HEK293 (cell line): ENCODE results near the gene NCLN.

ENCODE experiments used
- GFI1B ChIP-seq: fragments of 450-650 bp; formaldehyde crosslinking; IDR thresholded peaks from 2 replicates; pipeline ENCODE4 v1.5.1; 2016; ENCODE audit warnings: missing biosample characterization, missing genetic modification characterization
- KLF1 ChIP-seq: fragments of 450-650 bp; formaldehyde crosslinking; IDR thresholded peaks from 2 replicates; pipeline ENCODE4 v1.5.1; 2016; ENCODE audit warnings: missing biosample characterization, missing genetic modification characterization
- KLF17 ChIP-seq: fragments of 450-650 bp; formaldehyde crosslinking; IDR thresholded peaks from 2 replicates; pipeline ENCODE4 v1.5.1; 2016; ENCODE audit warnings: missing biosample characterization, missing genetic modification characterization
- PRDM1 ChIP-seq: fragments of 450-650 bp; formaldehyde crosslinking; IDR thresholded peaks from 2 replicates; pipeline ENCODE4; 2016; ENCODE audit warnings: missing biosample characterization, missing genetic modification characterization
- SCRT2 ChIP-seq: fragments of 450-650 bp; formaldehyde crosslinking; IDR thresholded peaks from 2 replicates; pipeline ENCODE4 v1.5.1; 2016; ENCODE audit warnings: missing biosample characterization, missing genetic modification characterization
- SP7 ChIP-seq: fragments of 450-650 bp; formaldehyde crosslinking; IDR thresholded peaks from 2 replicates; pipeline ENCODE4 v1.5.1; 2016; ENCODE audit warnings: missing biosample characterization, missing genetic modification characterization
- TSHZ1 ChIP-seq: fragments of 450-650 bp; formaldehyde crosslinking; IDR thresholded peaks from 2 replicates; pipeline ENCODE4 v1.5.1; 2016; ENCODE audit warnings: missing biosample characterization, missing genetic modification characterization, borderline replicate concordance
- ZBTB10 ChIP-seq: fragments of 450-650 bp; formaldehyde crosslinking; IDR thresholded peaks from 2 replicates; pipeline ENCODE4 v1.5.1; 2016; ENCODE audit warnings: missing biosample characterization, missing genetic modification characterization
- ZBTB20 ChIP-seq: fragments of 450-650 bp; formaldehyde crosslinking; IDR thresholded peaks from 2 replicates; pipeline ENCODE4 v1.5.1; 2016; ENCODE audit warnings: missing biosample characterization, missing genetic modification characterization
- ZFP69B ChIP-seq: fragments of 450-650 bp; formaldehyde crosslinking; IDR thresholded peaks from 2 replicates; pipeline ENCODE4 v1.5.1; 2016; ENCODE audit warnings: missing biosample characterization, missing genetic modification characterization
- ZNF132 ChIP-seq: fragments of 450-650 bp; formaldehyde crosslinking; IDR thresholded peaks from 2 replicates; pipeline ENCODE4 v1.5.1; 2017; ENCODE audit warnings: missing biosample characterization, missing genetic modification characterization, borderline replicate concordance
- ZNF148 ChIP-seq: fragments of 450-650 bp; formaldehyde crosslinking; IDR thresholded peaks from 2 replicates; pipeline ENCODE4 v1.5.0; 2017; ENCODE audit warnings: missing biosample characterization, missing genetic modification characterization, borderline replicate concordance
- ZNF169 ChIP-seq: fragments of 450-650 bp; formaldehyde crosslinking; IDR thresholded peaks from 2 replicates; pipeline ENCODE4 v1.5.1; 2016; ENCODE audit warnings: missing biosample characterization, missing genetic modification characterization
- ZNF2 ChIP-seq: fragments of 450-650 bp; formaldehyde crosslinking; IDR thresholded peaks from 2 replicates; pipeline ENCODE4 v1.5.1; 2016; ENCODE audit warnings: missing biosample characterization, missing genetic modification characterization
- ZNF280D ChIP-seq: fragments of 450-650 bp; formaldehyde crosslinking; IDR thresholded peaks from 2 replicates; pipeline ENCODE4 v1.5.1; 2016; ENCODE audit warnings: missing biosample characterization, missing genetic modification characterization
- ZNF391 ChIP-seq: fragments of 450-650 bp; formaldehyde crosslinking; IDR thresholded peaks from 2 replicates; pipeline ENCODE4 v1.5.1; 2016; ENCODE audit warnings: low read depth, missing biosample characterization, missing genetic modification characterization, borderline replicate concordance
- ZNF560 ChIP-seq: fragments of 450-650 bp; formaldehyde crosslinking; IDR thresholded peaks from 2 replicates; pipeline ENCODE4 v1.5.1; 2017; ENCODE audit warnings: missing biosample characterization, missing genetic modification characterization, borderline replicate concordance
- ZNF623 ChIP-seq: fragments of 450-650 bp; formaldehyde crosslinking; IDR thresholded peaks from 2 replicates; pipeline ENCODE4 v1.5.1; 2016; ENCODE audit warnings: missing biosample characterization, missing genetic modification characterization
- ZNF658 ChIP-seq: fragments of 450-650 bp; formaldehyde crosslinking; IDR thresholded peaks from 2 replicates; pipeline ENCODE4; 2016; ENCODE audit warnings: missing biosample characterization, missing genetic modification characterization
- ZNF692 ChIP-seq: fragments of 450-650 bp; formaldehyde crosslinking; IDR thresholded peaks from 2 replicates; pipeline ENCODE4 v1.5.1; 2016; ENCODE audit warnings: missing biosample characterization, missing genetic modification characterization
- ZNF791 ChIP-seq: fragments of 450-650 bp; formaldehyde crosslinking; IDR thresholded peaks from 2 replicates; pipeline ENCODE4 v1.5.1; 2016; ENCODE audit warnings: missing biosample characterization, missing genetic modification characterization

NCLN gene

GRCh38 chr19:3234800-3235199 is 49.1 kb downstream of the NCLN start (continued):
- TF ChIP-seq ZBTB10 (tag by site-specific recombination) (no peak), ZBTB20 (tag by site-specific recombination) (no peak), ZNF280D (tag by site-specific recombination) (peak; percentile 71; the same call in 1 of the 2 replicates), PRDM1 (no peak), ZNF560 (no peak), ZNF2 (tag by site-specific recombination) (no peak), KLF17 (tag by site-specific recombination) (no peak), ZNF692 (tag by site-specific recombination) (no peak), ZNF791 (no peak), KLF1 (0 out of 2 replicates have a peak, but pooled peaks have one; percentile 21), SP7 (tag by site-specific recombination) (no peak), GFI1B (no peak), ZNF391 (tag by site-specific recombination) (no peak), ZNF623 (tag by site-specific recombination) (peak; percentile 91), ZNF148 (tag by site-specific recombination) (no peak), ZNF132 (tag by site-specific recombination) (no peak), ZFP69B (no peak), ZNF658 (tag by site-specific recombination) (no peak), SCRT2 (tag by site-specific recombination) (peak; percentile 61), TSHZ1 (tag by site-specific recombination) (no peak), ZNF169 (tag by site-specific recombination) (no peak)
